UCSD-AML1 (cell line): ENCODE data around the gene MYO9A.
A peak's percentile ranks its signal among the peaks of the same experiment; 100 is the strongest.

Experiments
- DNase-seq: peaks from one replicate; lab custom pipeline; 2025; ENCODE audit not compliant: unreplicated experiment; lab: John Stamatoyannopoulos, UW

The MYO9A gene

GRCh38 chr15:71812966-71813722, 304.8 kb downstream of the MYO9A start:
- no peak for DNase-seq

- DNase-seq, result no peak
Measured at GRCh38 chr15:71811752-71812735, 305.9 kb downstream of the MYO9A start.

- DNase-seq, result no peak
Measured at GRCh38 chr15:71811036-71811736, 306.8 kb downstream of the MYO9A start.

- DNase-seq, result no peak
Measured at GRCh38 chr15:71810256-71811035, 307.5 kb downstream of the MYO9A start, which contains the start of gene NR2E3. NR2E3 (plus strand) TSS chr15:71810554; CDS start chr15:71810744, 190 bp downstream.

- no peak for DNase-seq
Measured at GRCh38 chr15:71809346-71809745, 308.6 kb downstream of the MYO9A start.

- DNase-seq, result no peak
Measured at GRCh38 chr15:71808311-71809020, 309.5 kb downstream of the MYO9A start.

GRCh38 chr15:71807691-71808091, 310.3 kb downstream of the MYO9A start:
- no peak for DNase-seq

GRCh38 chr15:71807125-71807629, 310.8 kb downstream of the MYO9A start:
- DNase-seq, result peak; percentile 34

GRCh38 chr15:71806452-71806931, 311.5 kb downstream of the MYO9A start:
- DNase-seq, result no peak

GRCh38 chr15:71804695-71805470, 313.1 kb downstream of the MYO9A start:
- no peak for DNase-seq

- no peak for DNase-seq
Measured at GRCh38 chr15:71804226-71804625, 313.7 kb downstream of the MYO9A start.

GRCh38 chr15:71802770-71803169, 315.2 kb downstream of the MYO9A start:
- DNase-seq, result peak; percentile 56

- no peak for DNase-seq
Measured at GRCh38 chr15:71801935-71802655, 315.9 kb downstream of the MYO9A start.

- DNase-seq, result no peak
Measured at GRCh38 chr15:71800835-71801745, 316.9 kb downstream of the MYO9A start.

GRCh38 chr15:71800190-71800589, 317.8 kb downstream of the MYO9A start:
- DNase-seq, result no peak

- DNase-seq, result no peak
Measured at GRCh38 chr15:71798641-71799040, 319.3 kb downstream of the MYO9A start.

- no peak for DNase-seq
Measured at GRCh38 chr15:71792521-71792920, 325.4 kb downstream of the MYO9A start.
